Stimulated activated CD8-positive, alpha-beta memory T cell treated with anti-CD3 and anti-CD28 coated beads, Interleukin-2, amount 100 ng/mL, for 1 hour (primary cell): Measurements from ENCODE around the gene TEAD2.
A peak's percentile ranks its signal among the peaks of the same experiment; 100 is the strongest.

Experiments
- DNase-seq, 2 donors: peaks; one replicate each; pipeline ENCODE4 v3.0.0-alpha.2; 2020; ENCODE audit warnings: low read depth in 2 of 2

TEAD2 gene

GRCh38 chr19:49362048-49362928 lies at the start of gene TEAD2:
Gene TEAD2 (minus strand): TSS chr19:49362416. CDS start chr19:49360075, 2,341 bp downstream.
- no peak for DNase-seq

DNA sequence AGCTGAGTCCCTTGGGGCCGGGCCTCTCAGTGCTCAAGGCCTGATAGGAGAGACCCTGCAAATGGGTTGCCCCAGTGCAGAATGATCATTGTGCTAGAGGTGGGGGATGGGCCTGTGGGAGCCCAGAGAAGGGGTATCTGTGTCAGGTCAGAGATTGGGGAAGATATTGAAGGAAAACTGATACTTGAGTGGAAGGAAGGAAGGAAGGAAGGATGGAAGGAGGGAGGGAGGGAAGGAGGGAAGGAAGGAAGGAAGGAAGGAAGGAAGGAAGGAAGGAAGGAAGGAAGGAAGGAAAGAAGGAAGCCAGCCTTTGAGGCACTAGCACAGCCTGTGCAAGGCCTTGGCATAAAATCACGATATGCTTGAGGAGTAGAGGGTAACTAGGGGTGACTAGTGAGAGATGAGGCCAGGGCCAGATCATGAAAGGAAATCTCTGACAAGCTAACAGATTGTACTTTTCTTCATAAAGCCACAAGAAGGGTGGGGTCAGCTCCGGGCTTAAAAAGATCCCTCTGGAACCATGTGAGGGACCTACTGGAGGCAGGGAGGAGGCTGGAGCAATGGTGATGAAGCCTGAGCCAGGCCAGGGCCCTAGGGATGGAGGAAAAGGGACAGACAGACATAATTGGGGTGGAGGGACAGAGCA lies 49.6 kb upstream of the TEAD2 start:
- no peak for DNase-seq

DNA sequence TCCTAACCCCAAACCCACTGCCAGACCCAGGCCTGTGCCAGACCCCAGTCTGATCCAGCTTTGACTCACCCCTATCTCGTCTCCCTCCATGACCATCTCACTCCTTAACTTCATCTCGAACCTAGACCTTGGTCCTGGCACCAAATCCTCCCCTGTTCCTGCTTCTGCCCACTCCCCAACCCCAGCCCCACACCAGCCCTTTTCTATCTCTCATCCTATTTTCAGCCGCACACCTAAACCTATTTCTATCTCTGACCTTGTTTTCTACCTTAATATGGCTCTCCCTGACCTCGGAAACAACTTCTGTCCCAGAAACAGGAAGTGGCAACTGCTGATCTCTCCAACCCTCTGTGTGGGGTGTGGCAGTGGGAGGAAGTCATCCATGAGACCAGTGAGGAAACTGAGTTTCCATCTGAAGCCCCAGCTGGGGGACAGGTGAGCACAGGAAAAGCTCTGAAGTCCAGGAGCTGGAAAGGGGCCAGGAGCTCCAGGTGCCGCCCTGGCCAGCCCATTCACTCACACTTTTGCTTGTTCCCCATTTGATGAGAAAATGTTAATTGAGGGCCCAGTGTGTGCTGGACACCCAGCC lies 47.3 kb upstream of the TEAD2 start:
- no peak for DNase-seq

DNA sequence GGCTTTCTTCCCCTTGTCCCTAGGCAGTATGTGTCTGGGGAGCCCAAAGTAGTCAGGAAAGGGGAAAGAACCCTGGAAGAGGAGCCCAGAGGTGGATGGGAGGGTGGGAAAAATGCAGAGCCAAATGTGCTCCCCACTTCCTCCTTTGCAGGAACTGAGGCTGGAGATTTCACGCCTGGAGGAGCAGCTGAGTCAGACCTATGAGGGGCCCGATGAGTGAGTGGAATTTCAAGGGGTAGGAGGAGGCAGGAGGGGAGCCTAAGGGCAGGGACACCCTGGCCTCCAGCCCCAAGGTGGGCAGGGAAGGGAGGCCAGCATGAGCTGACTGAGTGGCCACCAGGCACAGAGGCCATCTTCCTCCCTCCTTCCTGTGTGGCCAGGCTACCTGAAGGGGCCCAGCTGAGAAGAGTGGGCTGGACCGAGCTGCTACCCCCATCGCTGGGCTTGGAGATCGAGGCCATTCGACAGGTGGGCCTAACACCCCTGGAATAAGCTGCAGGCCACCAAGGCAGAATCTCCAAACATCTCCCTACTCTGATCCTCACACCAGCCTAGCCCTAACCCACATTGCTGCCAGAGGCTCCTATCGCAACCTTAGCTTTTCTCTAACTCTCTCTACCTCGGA lies 46.7 kb upstream of the TEAD2 start:
- DNase-seq = no peak

GRCh38 chr19:49407482-49408015 lies 45.3 kb upstream of the TEAD2 start:
- DNase-seq = no peak

DNA sequence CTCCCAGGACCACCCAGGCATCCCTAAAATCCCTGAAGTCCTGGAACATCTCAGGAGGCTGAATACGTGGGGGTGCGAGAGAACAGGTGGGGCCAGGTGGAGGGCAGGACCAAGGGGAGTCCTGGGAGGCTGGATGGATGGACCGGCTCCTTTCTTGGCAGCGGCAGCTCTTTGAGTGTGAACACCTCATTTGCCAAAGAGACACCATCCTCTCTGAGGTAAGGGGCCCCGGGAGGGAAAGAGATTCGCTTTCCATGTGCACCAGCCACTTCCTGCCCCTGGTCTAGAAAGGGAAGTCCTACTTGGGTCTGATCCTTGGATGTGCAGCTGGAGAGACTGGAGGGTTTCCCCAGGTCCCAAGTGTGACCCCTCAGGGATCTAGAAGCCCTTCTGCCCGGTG lies 44.9 kb upstream of the TEAD2 start:
- no peak for DNase-seq

GRCh38 chr19:49403404-49404187 lies 41.4 kb upstream of the TEAD2 start:
- DNase-seq = no peak

- no peak for DNase-seq
Measured at GRCh38 chr19:49400029-49400428, 37.8 kb upstream of the TEAD2 start.

DNA sequence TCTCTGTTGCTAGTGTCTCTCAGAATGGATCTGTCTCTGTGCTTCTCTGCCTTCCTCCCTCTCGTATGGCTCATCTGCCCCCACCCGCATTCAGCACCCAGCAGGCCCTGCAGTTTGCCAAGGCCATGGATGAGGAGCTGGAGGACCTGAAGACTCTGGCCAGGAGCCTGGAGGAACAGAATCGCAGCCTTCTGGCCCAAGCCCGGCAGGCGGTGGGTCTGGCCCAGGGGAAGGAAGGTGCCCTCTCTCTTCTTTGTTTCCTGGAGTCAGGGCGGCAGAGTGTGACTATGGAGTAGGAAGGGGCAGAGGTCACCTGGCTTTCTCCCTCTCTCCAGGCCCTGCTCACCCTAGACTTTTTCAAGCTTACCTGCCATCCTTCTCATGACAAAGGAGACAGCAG lies 36.7 kb upstream of the TEAD2 start:
- no peak for DNase-seq

DNA sequence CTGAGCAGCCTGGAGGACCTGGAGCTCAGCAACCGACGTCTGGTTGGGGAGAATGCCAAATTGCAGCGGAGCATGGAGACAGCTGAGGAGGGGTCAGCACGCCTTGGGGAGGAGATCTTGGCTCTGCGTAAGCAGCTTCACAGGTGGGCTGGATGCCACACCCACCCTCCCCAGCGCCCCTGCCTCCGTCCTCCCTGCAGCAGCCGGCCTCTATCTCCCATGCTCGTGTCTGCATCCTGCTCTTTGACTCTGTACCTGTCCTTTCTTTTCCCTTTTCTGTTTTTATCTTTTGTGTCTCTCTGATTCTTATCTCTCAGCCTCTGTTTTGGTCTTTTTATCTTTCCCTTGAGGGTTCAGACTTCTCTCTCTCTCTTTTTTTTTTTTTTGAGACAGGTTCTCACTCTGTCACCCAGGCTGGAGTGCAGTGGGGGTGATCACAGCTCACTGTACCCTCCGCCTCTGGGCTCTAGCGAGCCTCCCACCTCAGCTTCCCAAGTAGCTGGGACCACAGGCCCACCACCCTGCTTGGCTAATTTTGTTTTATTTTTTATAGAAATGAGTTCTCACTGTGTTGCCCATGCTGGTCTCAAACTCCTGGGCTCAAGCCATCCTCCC lies 35.9 kb upstream of the TEAD2 start:
- DNase-seq = no peak

DNA sequence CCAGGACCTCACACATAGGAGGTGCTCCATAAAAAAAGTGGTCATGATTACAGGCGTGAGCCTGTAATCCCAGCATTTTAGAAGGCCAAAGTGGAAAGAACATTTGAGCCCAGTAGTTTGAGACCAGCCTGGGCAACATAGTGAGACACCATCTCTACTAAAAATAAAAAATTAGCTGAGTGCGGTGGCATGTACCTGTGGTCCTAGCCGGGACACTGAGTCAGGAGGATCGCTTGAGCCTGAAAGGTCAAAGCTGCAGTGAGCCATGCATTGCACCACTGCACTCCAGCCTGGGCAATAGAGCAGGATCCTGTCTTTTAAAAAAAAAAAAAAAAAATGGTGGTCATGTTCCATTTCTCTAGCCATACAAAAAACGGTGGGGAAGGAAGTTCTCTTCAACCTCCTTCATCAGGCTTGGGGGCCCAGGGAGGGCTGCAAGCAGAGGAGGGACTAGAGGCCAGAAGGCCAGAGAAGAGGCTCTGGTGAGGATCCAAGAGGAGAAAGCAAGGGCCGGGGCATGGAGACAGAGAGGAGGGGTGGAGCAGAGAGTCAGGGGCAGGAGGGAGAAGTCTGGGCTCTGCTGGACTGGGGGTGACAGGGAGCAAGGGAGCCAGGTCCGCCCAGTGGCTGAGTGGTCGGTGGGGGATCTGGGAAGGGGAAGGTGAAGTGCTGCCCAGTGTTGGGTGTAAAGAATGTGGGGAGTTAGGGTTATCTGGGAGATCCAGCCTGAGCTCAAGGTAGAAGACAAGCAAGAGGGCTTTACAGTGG lies 34.7 kb upstream of the TEAD2 start:
- no peak for DNase-seq

- DNase-seq = no peak
Measured at GRCh38 chr19:49395581-49396407, 33.6 kb upstream of the TEAD2 start.

- no peak for DNase-seq
Measured at GRCh38 chr19:49393881-49394280, 31.7 kb upstream of the TEAD2 start.

- peak; percentile 55 to 66 for DNase-seq
Measured at GRCh38 chr19:49391581-49392399, 29.6 kb upstream of the TEAD2 start.

DNA sequence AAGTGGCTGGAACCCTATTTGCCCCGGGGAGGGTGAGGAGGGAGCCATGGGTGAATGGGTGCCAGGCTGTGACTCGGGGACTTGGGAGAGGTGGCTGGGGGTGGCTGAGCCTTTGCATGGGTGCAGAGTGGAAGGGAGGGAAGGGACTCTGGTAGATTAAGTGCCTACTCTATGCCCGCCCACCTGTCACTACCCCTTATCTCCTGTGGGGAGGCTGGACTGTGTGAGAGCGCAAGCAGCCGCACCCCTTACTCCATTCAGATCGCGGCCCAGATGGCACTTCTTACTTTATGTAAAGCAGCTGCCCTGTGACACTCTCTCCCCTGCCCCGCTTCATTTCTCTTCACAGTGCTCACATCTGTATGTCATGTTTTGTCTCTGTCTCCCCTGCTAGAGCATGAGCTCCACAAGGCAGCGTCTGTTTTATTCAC lies 28.7 kb upstream of the TEAD2 start:
- no peak for DNase-seq

DNA sequence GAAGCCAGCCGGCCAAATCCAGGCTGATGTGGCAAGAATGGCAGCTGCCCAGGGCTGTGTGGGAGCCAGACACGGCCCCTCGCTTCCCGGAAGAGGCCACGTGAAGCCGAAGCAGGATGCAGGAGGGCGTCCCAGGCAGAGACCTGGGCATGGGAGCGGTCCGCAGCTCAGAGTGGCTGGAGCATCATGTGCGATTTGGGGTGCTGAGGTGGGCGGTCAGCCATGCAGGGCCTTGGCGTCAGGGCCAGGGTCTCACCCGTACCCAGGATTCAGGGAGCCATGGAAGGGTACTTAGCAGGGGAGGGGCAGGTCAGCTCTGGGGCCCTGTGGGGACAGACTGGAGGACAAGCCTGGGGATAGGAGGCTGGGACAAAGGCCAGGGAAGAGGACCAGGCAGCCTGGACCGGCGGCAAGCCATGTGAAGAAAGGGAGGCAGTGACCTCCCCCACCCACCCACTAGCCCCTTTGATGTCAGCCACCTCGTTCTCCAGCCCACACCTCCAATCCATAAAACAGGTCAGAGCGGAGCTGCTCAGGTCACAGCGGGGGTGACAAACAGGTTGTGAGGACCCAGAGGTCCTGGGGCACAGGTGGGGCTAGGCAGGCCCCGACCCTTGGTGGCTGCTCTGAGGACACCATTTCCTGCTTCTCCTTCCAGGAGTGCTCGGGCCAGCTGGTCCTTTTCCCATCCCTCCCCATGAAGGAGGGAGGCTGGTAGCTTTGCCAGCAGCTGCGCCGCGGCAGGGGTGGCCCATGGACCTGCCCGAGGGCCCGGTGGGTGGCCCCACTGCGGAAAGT lies 28.1 kb upstream of the TEAD2 start:
- no peak for DNase-seq

DNA sequence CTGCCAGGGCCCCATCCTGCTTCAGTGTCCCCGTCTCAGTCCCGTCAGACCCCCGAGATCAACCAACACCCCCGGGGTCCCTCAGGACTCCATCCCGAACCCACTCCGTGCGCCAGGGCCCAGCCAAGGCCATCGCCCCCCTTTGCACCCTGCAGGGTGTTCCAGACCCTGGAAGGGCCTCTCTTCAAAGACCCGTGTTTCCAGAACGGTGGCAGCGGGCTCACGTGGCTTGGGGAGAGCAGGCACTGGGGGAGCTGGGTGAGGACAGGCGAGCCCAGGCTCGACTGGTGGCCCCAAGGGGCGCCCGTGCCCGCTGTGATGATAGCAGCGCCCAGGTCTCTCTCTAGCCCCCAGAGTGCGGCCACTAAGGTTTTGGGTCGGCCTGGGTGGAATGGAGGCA lies 27.2 kb upstream of the TEAD2 start:
- DNase-seq = no peak
